HG02840 (cell line): ENCODE results near the gene OR4K2.
"Not testable (repeated sequence)": the region's sequence is repeated elsewhere in the genome, so short reads cannot be mapped to it uniquely, and the experiment has no call there.

Source experiments
- ATAC-seq: cut with Tn5 transposase; IDR thresholded peaks from one replicate; pipeline ENCODE4 v1.9.1; 2021; ENCODE audit warnings: mild to moderate bottlenecking, moderate library complexity, moderate number of reproducible peaks; ENCODE audit not compliant: unreplicated experiment, low FRiP score

Gene OR4K2

GRCh38 chr14:19874842-19875241, at the start of gene OR4K2:
TSS of gene OR4K2 (plus strand) at chr14:19875142. CDS start at chr14:19876268, 1,126 bp downstream.
- no peak for ATAC-seq

- ATAC-seq, result not testable (repeated sequence)
Measured at GRCh38 chr14:19827626-19828244, 47.2 kb upstream of the OR4K2 start.

- ATAC-seq, result no peak
Measured at GRCh38 chr14:19828314-19828713, 46.6 kb upstream of the OR4K2 start.

GRCh38 chr14:19834203-19834848, 40.6 kb upstream of the OR4K2 start:
- ATAC-seq, result not testable (repeated sequence)

- no peak for ATAC-seq
Measured at GRCh38 chr14:19838433-19838832, 36.5 kb upstream of the OR4K2 start.

- ATAC-seq, result no peak
Measured at GRCh38 chr14:19851365-19851764, 23.6 kb upstream of the OR4K2 start.

GRCh38 chr14:19866061-19866669, 8.8 kb upstream of the OR4K2 start:
- not testable (repeated sequence) for ATAC-seq

GRCh38 chr14:19873178-19873577, 1.8 kb upstream of the OR4K2 start:
- ATAC-seq, result no peak

GRCh38 chr14:19878029-19878642, 3.2 kb downstream of the OR4K2 start:
- ATAC-seq, result no peak

GRCh38 chr14:19895282-19895681, 20.3 kb downstream of the OR4K2 start:
- ATAC-seq, result no peak

- ATAC-seq, result no peak
Measured at GRCh38 chr14:19900999-19901398, 26.1 kb downstream of the OR4K2 start.

GRCh38 chr14:19902409-19902808, 27.5 kb downstream of the OR4K2 start:
- no peak for ATAC-seq

- ATAC-seq, result no peak
Measured at GRCh38 chr14:19906665-19907064, 31.7 kb downstream of the OR4K2 start.

- ATAC-seq, result no peak
Measured at GRCh38 chr14:19911114-19911513, 36.2 kb downstream of the OR4K2 start.

- no peak for ATAC-seq
Measured at GRCh38 chr14:19917243-19917642, 42.3 kb downstream of the OR4K2 start.

- no peak for ATAC-seq
Measured at GRCh38 chr14:19917955-19918518, 43.1 kb downstream of the OR4K2 start.

- ATAC-seq, result no peak
Measured at GRCh38 chr14:19918553-19919264, 43.8 kb downstream of the OR4K2 start.

- no peak for ATAC-seq
Measured at GRCh38 chr14:19920021-19920657, 45.2 kb downstream of the OR4K2 start, which contains the start of gene OR4K5. TSS of gene OR4K5 (plus strand) at chr14:19920607. CDS start at chr14:19920607, 0 bp downstream.

- ATAC-seq, result no peak
Measured at GRCh38 chr14:19930617-19931016, 55.7 kb downstream of the OR4K2 start, which contains the start of gene OR4K1. TSS of gene OR4K1 (plus strand) at chr14:19930917. CDS start at chr14:19935667, 4,750 bp downstream.
